ENCODE data around the gene FUT2.

Gene FUT2

DNA sequence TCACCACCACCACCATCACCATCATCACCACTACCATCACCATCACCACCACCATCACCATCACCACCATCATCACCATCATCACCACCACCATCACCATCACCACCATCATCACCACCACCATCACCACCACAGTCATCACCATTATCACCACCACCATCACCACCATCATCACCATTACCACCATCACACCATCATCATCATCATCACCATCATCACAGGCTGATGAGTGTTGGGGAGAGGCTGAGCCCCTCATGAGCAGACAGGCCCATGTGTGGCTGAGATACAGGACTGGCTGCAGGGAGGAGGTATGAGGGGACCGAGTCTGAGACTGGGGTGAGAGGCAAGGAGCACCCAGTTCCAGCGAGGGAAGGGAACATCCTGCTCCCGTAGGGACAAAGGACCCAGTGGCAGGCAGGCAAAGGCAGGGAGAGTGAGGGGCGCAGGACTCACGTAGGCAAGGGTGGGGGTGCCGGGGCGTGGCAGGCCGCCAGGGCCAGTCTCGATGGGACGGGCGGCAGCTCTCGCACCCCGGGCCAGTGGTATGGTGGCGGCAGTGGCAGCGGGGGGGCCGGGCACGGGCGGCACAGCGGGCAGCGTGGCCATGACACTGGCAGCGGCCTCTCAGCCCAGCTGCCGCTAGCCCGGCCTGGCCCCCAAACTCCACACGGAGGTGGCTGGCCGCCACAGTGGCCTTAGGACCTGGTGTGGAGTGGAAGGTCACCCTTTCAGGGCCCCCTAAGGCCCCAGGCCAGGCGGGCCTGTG, 25.7 kb upstream of the FUT2 start:
- TF ChIP-seq, protein P1, sequence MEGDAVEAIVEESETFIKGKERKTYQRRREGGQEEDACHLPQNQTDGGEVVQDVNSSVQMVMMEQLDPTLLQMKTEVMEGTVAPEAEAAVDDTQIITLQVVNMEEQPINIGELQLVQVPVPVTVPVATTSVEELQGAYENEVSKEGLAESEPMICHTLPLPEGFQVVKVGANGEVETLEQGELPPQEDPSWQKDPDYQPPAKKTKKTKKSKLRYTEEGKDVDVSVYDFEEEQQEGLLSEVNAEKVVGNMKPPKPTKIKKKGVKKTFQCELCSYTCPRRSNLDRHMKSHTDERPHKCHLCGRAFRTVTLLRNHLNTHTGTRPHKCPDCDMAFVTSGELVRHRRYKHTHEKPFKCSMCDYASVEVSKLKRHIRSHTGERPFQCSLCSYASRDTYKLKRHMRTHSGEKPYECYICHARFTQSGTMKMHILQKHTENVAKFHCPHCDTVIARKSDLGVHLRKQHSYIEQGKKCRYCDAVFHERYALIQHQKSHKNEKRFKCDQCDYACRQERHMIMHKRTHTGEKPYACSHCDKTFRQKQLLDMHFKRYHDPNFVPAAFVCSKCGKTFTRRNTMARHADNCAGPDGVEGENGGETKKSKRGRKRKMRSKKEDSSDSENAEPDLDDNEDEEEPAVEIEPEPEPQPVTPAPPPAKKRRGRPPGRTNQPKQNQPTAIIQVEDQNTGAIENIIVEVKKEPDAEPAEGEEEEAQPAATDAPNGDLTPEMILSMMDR (IDR thresholded peaks at IDR 0.05; ENCODE audit: low read depth, low read length): no peak
- in situ Hi-C loops (cut with HindIII; ENCODE audit: low sequenced_read_pairs): no loop called here

DNA sequence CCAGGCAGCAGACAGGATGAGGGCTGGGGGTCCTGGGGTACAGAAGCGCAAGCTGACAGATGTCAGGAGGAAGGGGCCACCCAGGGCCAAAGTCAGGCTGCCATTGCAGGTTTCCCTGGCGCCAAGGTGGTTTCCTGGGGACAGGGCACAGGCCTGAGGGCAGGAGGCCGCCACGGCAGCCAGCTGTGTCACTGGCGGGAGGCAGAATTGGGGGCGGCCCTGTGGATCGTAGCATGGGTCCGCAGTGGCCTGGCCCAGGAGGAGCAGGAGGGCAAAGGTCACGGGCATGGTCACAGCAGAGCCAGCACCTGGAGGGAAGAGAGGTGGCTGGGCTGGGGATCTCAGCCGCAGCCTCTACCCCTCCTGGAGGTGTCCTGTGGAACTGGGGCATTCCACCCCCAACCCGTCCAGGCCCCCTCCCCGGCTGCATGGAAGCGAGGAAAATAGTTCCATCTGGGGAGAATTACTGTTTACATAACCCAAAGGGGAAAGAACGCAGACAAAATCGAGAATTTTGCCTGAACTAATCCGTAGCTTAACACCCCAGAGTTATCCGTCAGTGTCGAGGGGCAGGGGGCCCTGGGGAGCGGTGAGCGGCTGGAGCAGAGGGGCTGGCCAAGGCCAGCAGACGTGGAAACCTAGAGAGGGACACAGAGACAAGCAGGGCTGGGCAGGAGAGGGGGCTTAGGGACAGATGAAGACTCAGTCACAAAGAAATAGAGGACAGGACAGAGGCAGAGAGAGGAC, 24.9 kb upstream of the FUT2 start:
- in situ Hi-C loops (cut with HindIII; ENCODE audit: low sequenced_read_pairs): no loop called here
- H3K4me3 ChIP-seq (ENCODE audit: low read depth, low read length): no peak overlapping the region
- TF ChIP-seq, protein P1 (IDR thresholded peaks at IDR 0.05; ENCODE audit: low read depth, low read length): no peak
- DNase-seq (ENCODE audit: low read depth, low spot score): no peak

More for the DNA sequence above, 25.7 kb upstream of the FUT2 start:
- no peak for DNase-seq (ENCODE audit: low read depth, low spot score)
- no peak overlapping the region for H3K4me3 ChIP-seq (ENCODE audit: low read depth, low read length)

DNA sequence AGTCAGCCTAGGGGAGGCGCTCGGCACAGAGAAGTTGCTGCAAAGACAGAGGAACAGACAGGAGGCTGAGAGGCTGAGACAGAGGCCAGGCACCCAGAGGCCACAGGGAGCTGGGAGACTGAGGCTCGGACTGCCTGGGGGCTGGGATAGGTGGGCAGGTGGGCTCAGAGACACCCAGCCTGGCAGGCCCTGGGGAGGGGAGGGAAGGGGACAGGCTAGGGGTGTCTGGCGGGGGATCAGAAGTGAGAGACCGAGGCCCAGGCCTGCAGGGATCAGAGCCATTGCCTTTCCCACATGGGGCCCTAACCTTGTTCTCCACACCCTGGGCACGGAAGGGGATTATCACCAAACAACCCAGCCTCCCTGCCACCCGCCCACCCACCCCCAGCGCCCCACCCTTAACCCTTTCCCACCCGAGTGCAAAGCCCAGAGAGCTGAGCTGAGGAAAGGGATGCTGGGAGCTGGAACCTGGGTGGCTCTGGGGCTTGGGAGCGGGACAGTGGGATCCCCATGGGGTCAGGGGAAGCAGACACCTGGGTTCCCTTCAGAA, 24.2 kb upstream of the FUT2 start:
- TF ChIP-seq, protein P1 (IDR thresholded peaks at IDR 0.05; ENCODE audit: low read depth, low read length): no peak
- no peak for DNase-seq (ENCODE audit: low read depth, low spot score)
- no peak overlapping the region for H3K4me3 ChIP-seq (ENCODE audit: low read depth, low read length)
- in situ Hi-C loops (cut with HindIII; ENCODE audit: low sequenced_read_pairs): no loop called here

DNA sequence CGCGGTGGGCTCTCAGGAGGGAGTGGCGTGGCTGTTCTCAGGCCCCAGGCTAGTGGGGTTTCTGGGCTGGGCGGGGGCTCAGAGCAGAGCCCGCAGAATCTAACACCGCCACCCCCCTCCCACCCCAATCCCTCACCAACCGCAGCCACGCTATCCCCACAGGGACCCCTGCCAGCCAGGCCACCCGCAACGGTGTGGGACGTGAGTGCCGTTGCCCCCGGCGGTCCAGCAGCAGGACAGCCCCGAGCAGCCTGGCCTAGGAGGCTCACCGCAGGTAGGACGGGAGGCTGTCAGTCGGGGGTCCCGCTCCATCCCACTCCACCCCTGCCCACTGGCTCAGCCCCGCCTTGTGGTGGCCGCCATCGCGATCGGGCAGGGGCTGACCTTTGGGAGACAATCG, 22.8 kb upstream of the FUT2 start, which contains the start of gene NTN5:
Gene NTN5, minus strand, starts transcription at position 24 of the 400 bp plus-strand sequence. CDS start 2,031 bp downstream, outside the sequence.
- in situ Hi-C loops (cut with HindIII; ENCODE audit: low sequenced_read_pairs): no loop called here
- TF ChIP-seq, protein P1 (IDR thresholded peaks at IDR 0.05; ENCODE audit: low read depth, low read length): no peak
- DNase-seq (ENCODE audit: low read depth, low spot score): no peak
- no peak within 1 kb of the TSS for H3K4me3 ChIP-seq (ENCODE audit: low read depth, low read length)

DNA sequence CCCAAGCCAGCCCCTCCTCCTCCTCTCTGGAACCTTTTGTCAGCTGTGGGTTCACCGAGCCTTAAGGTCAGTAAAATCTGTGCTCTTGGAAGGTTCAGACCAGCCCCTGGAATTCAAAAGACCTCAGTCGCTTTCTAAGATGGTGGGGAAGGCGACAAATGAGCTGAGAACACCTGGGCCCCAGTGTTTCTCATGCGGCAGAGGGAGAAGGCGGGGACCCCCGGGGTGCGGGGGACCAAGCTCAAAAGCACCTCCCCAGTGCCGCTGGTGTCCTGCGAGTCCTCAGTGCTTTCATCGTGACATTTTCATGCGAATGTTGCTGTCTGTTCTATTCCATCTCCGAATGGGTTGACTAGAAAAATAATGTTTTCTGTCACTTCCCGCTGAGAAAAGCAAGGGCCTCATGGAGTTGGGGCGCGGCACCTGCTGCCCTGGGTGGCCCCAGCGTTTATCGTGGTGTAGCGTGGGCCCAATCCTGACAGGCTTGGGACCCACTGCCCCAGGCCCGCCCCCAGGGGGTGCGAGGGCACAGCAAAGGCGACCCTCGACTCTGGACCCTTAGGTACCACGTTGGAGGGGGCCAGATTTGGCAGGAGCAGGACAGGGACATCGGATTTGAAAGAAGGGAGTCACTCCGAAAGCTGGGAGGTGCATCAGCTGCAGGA, 22.2 kb upstream of the FUT2 start:
- H3K4me3 ChIP-seq (ENCODE audit: low read depth, low read length): no peak overlapping the region
- in situ Hi-C loops (cut with HindIII; ENCODE audit: low sequenced_read_pairs): no loop called here
- TF ChIP-seq, protein P1 (IDR thresholded peaks at IDR 0.05; ENCODE audit: low read depth, low read length): no peak
- DNase-seq (ENCODE audit: low read depth, low spot score): no peak

DNA sequence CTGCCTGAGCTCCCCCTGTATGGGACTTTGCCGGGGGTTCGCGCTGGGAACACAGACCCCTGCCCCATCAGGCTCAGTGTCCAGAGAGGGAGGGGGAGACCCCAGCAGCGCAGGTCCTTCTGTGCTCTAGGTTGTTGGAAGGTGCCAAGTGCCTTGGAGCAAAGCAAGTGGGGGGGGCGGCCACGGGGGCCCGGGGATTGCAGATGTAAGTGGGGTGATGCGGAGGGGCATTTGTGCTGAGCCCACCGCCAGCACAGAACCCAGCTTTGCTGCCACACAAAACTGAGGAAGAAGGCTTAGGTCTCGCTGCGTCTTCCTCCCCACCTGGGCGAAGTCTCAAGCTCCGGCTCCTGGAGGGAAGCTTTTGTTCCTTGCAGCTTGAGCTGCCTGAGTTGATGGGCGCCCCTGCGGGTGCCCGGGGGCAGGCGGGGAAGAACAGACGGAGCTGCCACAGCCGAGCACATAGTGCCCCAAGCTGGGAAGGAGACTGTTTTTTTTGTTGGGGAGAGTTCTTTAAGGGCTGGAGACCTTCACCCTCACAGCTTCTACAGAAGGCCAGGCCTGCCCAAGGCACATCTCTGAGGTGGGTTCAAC, 21.5 kb upstream of the FUT2 start:
- DNase-seq (ENCODE audit: low read depth, low spot score): no peak
- in situ Hi-C loops (cut with HindIII; ENCODE audit: low sequenced_read_pairs): no loop called here
- TF ChIP-seq, protein P1 (IDR thresholded peaks at IDR 0.05; ENCODE audit: low read depth, low read length): no peak
- no peak overlapping the region for H3K4me3 ChIP-seq (ENCODE audit: low read depth, low read length)
